Mesothelial cell of epicardium (in vitro differentiated cells): Measurements from ENCODE around the gene CERS1. TPM values are rescaled to one million over a fixed set of nuclear protein-coding genes. Genes with fewer than 3 reads are reported as not detected.

ENCODE experiments used
- DNase-seq, 2 experiments: peaks; one replicate each; pipeline ENCODE4 v3.0.0; 2021; ENCODE audit warnings: low spot score in 2 of 2; ENCODE audit not compliant: unreplicated experiment in 2 of 2
- H3K27ac Mint-ChIP-seq: 2 replicates; pipeline ENCODE4 v1.8.0; 2021; ENCODE audit warnings: mixed read lengths
- H3K27me3 Mint-ChIP-seq: 2 replicates; pipeline ENCODE4 v1.8.0; 2021; ENCODE audit warnings: low read depth, mixed read lengths
- H3K36me3 Mint-ChIP-seq: 2 replicates; pipeline ENCODE4 v1.8.0; 2021; ENCODE audit warnings: mixed read lengths
- H3K4me1 Mint-ChIP-seq: 2 replicates; pipeline ENCODE4 v1.8.0; 2021; ENCODE audit warnings: mixed read lengths
- H3K4me3 Mint-ChIP-seq: 2 replicates; pipeline ENCODE4 v1.8.0; 2021; ENCODE audit warnings: mild to moderate bottlenecking, moderate library complexity, mixed read lengths
- H3K9me3 Mint-ChIP-seq: 2 replicates; pipeline ENCODE4 v1.8.0; 2021; ENCODE audit warnings: mixed read lengths
- CTCF ChIP-seq: fragments of 200-600 bp; sonication (generic); IDR thresholded peaks from one replicate; pipeline ENCODE4 v1.5.0; 2021; ENCODE audit warnings: antibody characterized with exemption; ENCODE audit not compliant: unreplicated experiment
- total RNA-seq: library from RNA; stranded (reverse); gene quantifications from 3 replicates; pipeline ENCODE4 v1.2.1, GENCODE V29; 2021

Gene CERS1
- total RNA-seq, 1 donor from 2014 or later = 8.5 TPM

DNA sequence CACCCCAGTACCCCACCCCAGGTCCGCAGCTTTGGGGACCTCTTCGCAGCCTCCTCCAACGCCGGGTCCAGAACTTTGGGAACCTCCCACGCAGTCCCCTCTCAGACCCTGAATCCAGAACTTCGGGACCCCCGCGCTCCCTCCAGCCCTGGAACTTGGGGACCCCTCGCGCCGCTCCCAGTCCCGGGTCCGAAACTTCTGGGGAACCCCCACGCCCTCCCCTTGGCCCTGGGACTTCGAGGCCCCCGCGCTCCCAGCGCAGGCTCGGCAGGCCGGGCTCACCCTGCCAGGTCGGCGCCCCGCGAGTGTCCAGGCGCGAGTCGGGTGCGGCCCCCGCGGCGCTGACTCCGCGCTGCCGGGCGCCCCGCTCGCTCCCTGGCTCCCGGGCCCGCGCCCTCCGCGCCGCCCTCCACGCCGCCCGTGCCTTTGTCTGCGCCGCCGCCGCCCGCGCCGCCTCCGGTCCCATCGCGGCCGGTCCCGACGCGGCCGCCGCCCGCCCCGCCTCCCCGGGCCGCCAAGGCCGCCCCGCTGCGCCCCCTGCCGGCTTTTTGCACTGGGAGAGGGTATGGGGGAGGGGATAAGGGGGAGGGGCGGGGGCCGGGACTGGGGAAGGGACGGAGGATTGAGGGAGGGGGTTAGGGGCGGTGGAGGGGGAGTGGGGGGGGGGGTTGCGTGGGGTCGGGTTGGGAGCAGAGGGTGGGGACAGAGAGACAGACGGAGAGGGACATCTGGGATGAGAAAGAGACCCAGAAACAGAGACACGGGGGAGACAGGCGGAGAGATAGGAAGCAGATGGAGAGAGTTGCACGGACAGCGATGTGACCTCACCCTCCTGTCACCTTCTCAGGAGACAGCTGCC, 45.0 kb upstream of the CERS1 start, which contains the start of gene HOMER3:
TSS of gene HOMER3 (minus strand) at position 449 of the 859 bp plus-strand sequence. CDS start 2,235 bp downstream, outside the sequence.
- DNase-seq = peak; percentile 83 to 90
- peak within 1 kb of the TSS; percentile 93 for H3K27ac Mint-ChIP-seq
- H3K4me3 Mint-ChIP-seq = peak within 1 kb of the TSS; percentile 89
- H3K9me3 Mint-ChIP-seq = no peaks in the 10 kb centered on the region
- H3K4me1 Mint-ChIP-seq = peaks cover 13% of the 10 kb centered on the region
- no peak for TF ChIP-seq CTCF
- H3K27me3 Mint-ChIP-seq = peaks cover 1% of the 10 kb centered on the region
- H3K36me3 Mint-ChIP-seq = peaks cover 8% of the 10 kb centered on the region

- H3K27me3 Mint-ChIP-seq = peaks cover 1% of the 10 kb centered on the region
- TF ChIP-seq CTCF = no peak
- DNase-seq = peak in 1 of 2 experiments; percentile 56
Measured at GRCh38 chr19:18939922-18940768, 44.2 kb upstream of the CERS1 start.

DNA sequence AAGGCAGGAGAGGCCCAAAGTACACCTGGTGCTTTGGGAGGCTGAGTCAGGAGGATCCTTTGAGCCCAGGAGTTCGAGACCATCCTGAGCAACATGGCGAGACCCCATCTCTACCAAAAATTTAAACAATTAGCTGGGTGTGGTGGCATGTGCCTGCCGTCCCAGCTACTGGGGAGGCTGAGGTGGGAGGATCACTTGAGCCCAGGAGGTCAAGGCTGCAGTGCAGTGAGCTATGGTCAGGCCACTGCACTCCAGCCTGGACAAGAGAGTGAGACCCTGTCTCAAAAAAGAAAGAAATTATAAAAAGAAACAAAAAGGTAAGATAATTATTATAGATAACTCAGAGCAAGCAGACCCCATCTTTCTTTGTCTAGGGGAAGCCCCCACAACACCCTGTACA, 43.2 kb upstream of the CERS1 start:
- peaks cover 1% of the 10 kb centered on the region for H3K27me3 Mint-ChIP-seq
- peak overlapping the region; percentile 34 for H3K27ac Mint-ChIP-seq
- no peak for DNase-seq
- H3K9me3 Mint-ChIP-seq = no peaks in the 10 kb centered on the region
- H3K4me1 Mint-ChIP-seq = peaks cover 13% of the 10 kb centered on the region
- peak overlapping the region; percentile 89 for H3K4me3 Mint-ChIP-seq
- no peak for TF ChIP-seq CTCF
- peaks cover 11% of the 10 kb centered on the region for H3K36me3 Mint-ChIP-seq

More at GRCh38 chr19:18939922-18940768, 44.2 kb upstream of the CERS1 start:
- H3K4me3 Mint-ChIP-seq = peak overlapping the region; percentile 89
- H3K9me3 Mint-ChIP-seq = no peaks in the 10 kb centered on the region
- H3K27ac Mint-ChIP-seq = peak overlapping the region; percentile 93
- H3K36me3 Mint-ChIP-seq = peaks cover 8% of the 10 kb centered on the region
- peaks cover 13% of the 10 kb centered on the region for H3K4me1 Mint-ChIP-seq

GRCh38 chr19:18933297-18933696, 37.3 kb upstream of the CERS1 start:
- Mint-ChIP-seq H3K27me3 (no peaks in the 10 kb centered on the region), H3K36me3 (peaks cover 14% of the 10 kb centered on the region), H3K4me3 (no peak overlapping the region), H3K27ac (no peak overlapping the region), H3K4me1 (peaks cover 3% of the 10 kb centered on the region), H3K9me3 (no peaks in the 10 kb centered on the region)
- no peak for DNase-seq
- no peak for TF ChIP-seq CTCF

DNA sequence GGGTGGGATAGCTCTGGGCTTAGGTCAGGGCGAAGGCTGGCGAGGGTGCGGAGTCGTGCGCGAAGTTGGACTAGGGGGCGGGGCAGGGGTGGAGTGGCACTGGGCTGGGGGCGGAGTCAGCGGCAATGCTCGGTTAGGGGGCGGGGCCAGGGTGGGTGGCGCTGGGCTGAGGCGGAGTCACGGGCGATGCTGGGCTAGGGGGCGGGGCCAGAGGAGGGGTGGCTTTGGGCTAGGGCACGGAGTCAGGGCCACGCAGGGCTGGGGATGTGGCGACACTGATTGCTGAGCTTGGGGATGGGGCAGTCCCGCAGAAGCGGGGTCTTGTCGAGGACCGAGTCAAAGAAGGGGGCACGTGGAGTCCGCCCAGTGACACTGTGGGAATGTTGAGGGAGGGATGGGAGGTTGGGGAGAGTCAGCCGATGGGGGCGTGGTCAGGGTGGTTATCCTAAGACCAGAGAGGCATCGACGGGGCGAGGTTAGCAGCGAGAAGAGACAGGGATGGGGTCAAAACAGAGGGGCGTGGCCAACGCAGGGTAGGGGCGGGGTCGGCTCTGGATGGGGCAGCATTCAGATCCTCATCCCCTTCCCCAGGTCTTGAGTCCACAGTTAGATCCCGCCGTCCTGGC, 36.4 kb upstream of the CERS1 start:
- no peak overlapping the region for H3K27ac Mint-ChIP-seq
- no peak for TF ChIP-seq CTCF
- H3K4me3 Mint-ChIP-seq = peak overlapping the region; percentile 56
- H3K36me3 Mint-ChIP-seq = peaks cover 10% of the 10 kb centered on the region
- no peaks in the 10 kb centered on the region for H3K27me3 Mint-ChIP-seq
- H3K9me3 Mint-ChIP-seq = no peaks in the 10 kb centered on the region
- H3K4me1 Mint-ChIP-seq = peaks cover 3% of the 10 kb centered on the region
- DNase-seq = peak; percentile 73 to 75
